ENCODE measurements around the gene HTR5A.

The HTR5A gene

DNA sequence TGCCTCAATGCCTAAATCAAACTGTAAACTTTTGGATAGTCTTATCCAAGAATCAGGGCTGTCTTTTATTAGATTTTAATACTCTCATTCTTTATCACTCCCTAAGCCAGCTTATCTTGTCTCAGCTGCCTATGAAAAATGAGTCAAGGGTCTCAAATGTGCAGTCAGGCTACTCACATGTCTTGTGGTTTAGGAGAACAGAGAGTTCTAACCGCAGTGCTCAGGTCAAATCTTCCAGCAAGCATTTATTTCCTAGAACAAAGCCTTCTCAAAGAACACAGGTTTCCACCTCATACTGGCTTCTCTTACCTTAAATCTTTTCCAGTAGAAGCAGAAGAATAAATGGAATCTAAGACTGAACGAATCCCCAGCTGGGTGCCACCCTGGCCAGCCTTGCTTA lies 23.5 kb downstream of the HTR5A start:
- Histone ChIP-seq H3K4me1 (ENCODE audit: insufficient read depth, low read length) (no peaks in the 10 kb centered on the region), H3K36me3 (ENCODE audit: insufficient read depth, low read length) (no peaks in the 10 kb centered on the region), H3K4me3 (ENCODE audit: low read depth in 1 of 2, low read length in 2 of 2) (no peak overlapping the region), H3K9me3 (ENCODE audit: low read length) (no peaks in the 10 kb centered on the region), H3K27me3 (ENCODE audit: control insufficient read depth in 1 of 2, insufficient read depth in 2 of 2, low read length in 2 of 2) (no peaks in the 10 kb centered on the region), H3K27ac (ENCODE audit: low read depth, low read length) (no peak overlapping the region), H3K9ac (ENCODE audit: low read length) (no peak overlapping the region)

DNA sequence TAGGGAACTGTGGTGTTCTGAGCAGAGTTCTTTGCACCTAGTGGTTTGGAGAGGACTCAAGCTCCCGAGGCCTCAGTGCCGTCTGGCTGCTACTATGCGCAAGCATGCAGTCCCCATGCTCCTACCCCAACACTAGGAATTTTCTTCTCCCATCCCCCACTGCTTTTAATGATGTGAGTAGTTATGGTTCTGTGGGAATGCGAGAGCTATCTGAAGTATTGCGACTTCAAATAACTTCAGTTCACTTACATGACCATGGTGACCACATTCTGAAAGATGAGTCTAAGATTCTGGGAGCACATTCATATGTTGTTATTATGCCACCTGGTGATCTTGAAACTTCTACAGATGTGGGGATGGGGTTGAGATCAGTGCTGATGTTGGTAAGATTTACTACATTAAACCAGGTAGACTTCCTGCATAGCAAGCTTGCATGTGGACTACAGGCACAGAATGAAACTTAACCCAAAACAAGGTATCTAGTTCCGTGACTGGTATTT lies 24.6 kb downstream of the HTR5A start:
- Histone ChIP-seq H3K27ac (ENCODE audit: low read depth, low read length) (no peak overlapping the region), H3K9ac (ENCODE audit: low read length) (no peak overlapping the region), H3K9me3 (ENCODE audit: low read length) (no peaks in the 10 kb centered on the region), H3K4me1 (ENCODE audit: insufficient read depth, low read length) (no peaks in the 10 kb centered on the region), H3K27me3 (ENCODE audit: control insufficient read depth in 1 of 2, insufficient read depth in 2 of 2, low read length in 2 of 2) (no peaks in the 10 kb centered on the region), H3K36me3 (ENCODE audit: insufficient read depth, low read length) (no peaks in the 10 kb centered on the region), H3K4me3 (ENCODE audit: low read depth in 1 of 2, low read length in 2 of 2) (no peak overlapping the region)

DNA sequence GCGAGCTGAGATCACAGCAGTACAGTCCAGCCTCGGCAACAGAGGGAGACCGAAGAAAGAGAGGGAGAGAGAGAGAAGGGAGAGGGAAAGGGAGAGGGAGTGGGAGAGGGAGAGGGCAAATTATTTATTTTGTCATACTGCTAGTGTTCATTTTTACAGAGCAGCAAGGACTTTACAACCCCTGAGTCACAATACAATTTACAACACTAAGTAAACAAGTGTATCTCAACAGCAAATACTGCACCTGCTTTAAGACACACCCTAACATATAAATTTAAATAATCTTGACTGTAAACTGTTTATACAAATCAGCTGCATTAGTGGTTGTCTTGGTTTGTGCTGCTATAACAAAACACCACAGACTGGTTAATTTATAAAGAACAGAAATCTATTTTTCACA lies 27.2 kb downstream of the HTR5A start:
- Histone ChIP-seq H3K27me3 (ENCODE audit: control insufficient read depth in 1 of 2, insufficient read depth in 2 of 2, low read length in 2 of 2) (no peaks in the 10 kb centered on the region), H3K27ac (ENCODE audit: low read depth, low read length) (no peak overlapping the region), H3K4me3 (ENCODE audit: low read depth in 1 of 2, low read length in 2 of 2) (no peak overlapping the region), H3K9me3 (ENCODE audit: low read length) (no peaks in the 10 kb centered on the region), H3K4me1 (ENCODE audit: insufficient read depth, low read length) (no peaks in the 10 kb centered on the region), H3K9ac (ENCODE audit: low read length) (no peak overlapping the region), H3K36me3 (ENCODE audit: insufficient read depth, low read length) (no peaks in the 10 kb centered on the region)

DNA sequence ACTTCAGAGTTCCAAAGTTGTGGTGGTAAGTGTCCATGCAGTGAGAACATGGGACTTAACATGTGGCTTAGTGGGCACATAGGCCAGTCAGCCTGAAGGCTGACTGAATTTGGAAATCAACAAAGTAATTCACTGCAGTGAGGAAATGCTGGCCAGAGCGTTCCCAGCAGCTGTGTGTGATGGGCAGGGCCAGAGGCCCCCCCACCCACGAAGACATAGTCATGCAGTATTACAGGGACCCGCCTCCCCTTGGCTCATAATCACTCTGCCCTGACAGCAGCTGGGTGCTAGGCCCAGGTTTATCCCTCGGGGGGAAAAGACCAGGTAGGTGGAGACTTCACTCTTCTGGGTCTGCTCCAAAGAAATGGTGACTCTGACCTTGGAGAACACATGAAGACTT lies 33.7 kb downstream of the HTR5A start:
- H3K36me3 ChIP-seq (ENCODE audit: insufficient read depth, low read length): no peaks in the 10 kb centered on the region
- H3K4me3 ChIP-seq (ENCODE audit: low read depth in 1 of 2, low read length in 2 of 2): no peak overlapping the region
- H3K27me3 ChIP-seq (ENCODE audit: control insufficient read depth in 1 of 2, insufficient read depth in 2 of 2, low read length in 2 of 2): peaks cover 0 to 14% of the 10 kb centered on the region in 2 donors
- no peaks in the 10 kb centered on the region for H3K4me1 ChIP-seq (ENCODE audit: insufficient read depth, low read length)
- no peak overlapping the region for H3K27ac ChIP-seq (ENCODE audit: low read depth, low read length)
- H3K9ac ChIP-seq (ENCODE audit: low read length): no peak overlapping the region
- no peaks in the 10 kb centered on the region for H3K9me3 ChIP-seq (ENCODE audit: low read length)

DNA sequence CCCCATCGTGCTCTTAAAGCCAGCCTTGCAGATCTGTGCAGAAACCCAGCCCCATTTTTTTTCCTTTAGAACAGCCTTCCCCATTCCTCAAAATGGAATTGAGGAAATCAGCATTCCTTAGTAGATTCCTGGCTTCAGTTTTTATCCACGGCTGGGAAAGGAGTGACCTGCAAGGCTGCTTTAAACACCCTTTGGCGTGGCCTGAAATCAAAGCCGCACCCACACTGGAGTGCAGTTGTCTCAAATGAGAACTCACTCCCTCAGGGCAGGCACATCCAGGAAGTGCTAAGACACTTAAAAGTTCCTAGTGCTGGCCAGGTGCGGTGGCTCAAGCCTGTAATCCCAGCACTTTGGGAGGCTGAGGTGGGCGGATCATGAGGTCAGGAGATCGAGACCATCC lies 34.8 kb downstream of the HTR5A start:
- no peaks in the 10 kb centered on the region for H3K9me3 ChIP-seq (ENCODE audit: low read length)
- no peak overlapping the region for H3K27ac ChIP-seq (ENCODE audit: low read depth, low read length)
- peaks cover 0 to 14% of the 10 kb centered on the region in 2 donors for H3K27me3 ChIP-seq (ENCODE audit: control insufficient read depth in 1 of 2, insufficient read depth in 2 of 2, low read length in 2 of 2)
- H3K36me3 ChIP-seq (ENCODE audit: insufficient read depth, low read length): no peaks in the 10 kb centered on the region
- H3K4me1 ChIP-seq (ENCODE audit: insufficient read depth, low read length): no peaks in the 10 kb centered on the region
- no peak overlapping the region for H3K4me3 ChIP-seq (ENCODE audit: low read depth in 1 of 2, low read length in 2 of 2)
- no peak overlapping the region for H3K9ac ChIP-seq (ENCODE audit: low read length)

DNA sequence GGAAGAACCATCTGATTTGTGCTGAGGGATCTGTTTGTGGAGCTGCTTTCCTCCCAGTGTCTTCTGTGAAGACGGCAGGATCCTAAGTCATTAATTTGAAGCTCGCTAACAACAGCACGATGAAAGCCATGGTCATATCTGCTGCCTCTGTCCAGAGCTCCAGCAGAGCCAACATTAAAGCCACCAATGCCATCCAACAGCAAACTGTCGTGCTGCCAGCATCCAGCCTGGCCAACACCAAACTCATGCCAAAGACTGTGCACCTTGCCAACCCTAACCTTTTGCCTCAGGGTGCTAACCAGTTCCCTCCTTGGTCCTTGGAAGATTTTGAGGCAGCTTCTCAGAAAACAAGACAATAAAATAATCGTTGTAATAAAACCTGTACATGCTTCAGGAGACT lies 36.2 kb downstream of the HTR5A start:
- Histone ChIP-seq H3K4me3 (ENCODE audit: low read depth in 1 of 2, low read length in 2 of 2) (no peak overlapping the region), H3K27ac (ENCODE audit: low read depth, low read length) (no peak overlapping the region), H3K4me1 (ENCODE audit: insufficient read depth, low read length) (no peaks in the 10 kb centered on the region), H3K27me3 (ENCODE audit: control insufficient read depth in 1 of 2, insufficient read depth in 2 of 2, low read length in 2 of 2) (peaks cover 0 to 18% of the 10 kb centered on the region in 2 donors), H3K36me3 (ENCODE audit: insufficient read depth, low read length) (no peaks in the 10 kb centered on the region), H3K9ac (ENCODE audit: low read length) (no peak overlapping the region), H3K9me3 (ENCODE audit: low read length) (no peaks in the 10 kb centered on the region)

DNA sequence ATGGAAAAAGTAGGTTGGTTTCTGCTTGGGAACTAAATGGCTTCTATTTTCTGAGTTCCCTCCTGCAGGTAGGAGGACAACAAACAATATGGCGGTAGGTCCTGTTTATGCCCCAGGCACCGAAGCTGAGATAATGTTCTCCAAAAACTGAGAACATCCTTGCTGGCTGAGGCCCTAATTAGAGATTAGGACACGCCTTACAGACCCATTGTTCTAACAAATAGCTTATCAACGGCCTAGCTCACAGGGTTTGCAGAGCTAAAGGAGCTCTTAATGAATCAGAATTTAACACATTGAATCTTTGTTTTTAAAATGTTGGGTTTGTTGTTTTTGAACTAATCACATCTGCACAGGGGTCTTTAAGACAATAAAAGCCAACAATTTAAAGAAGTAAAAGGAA lies 37.0 kb downstream of the HTR5A start:
- no peak overlapping the region for H3K27ac ChIP-seq (ENCODE audit: low read depth, low read length)
- no peaks in the 10 kb centered on the region for H3K4me1 ChIP-seq (ENCODE audit: insufficient read depth, low read length)
- H3K4me3 ChIP-seq (ENCODE audit: low read depth in 1 of 2, low read length in 2 of 2): no peak overlapping the region
- H3K36me3 ChIP-seq (ENCODE audit: insufficient read depth, low read length): no peaks in the 10 kb centered on the region
- peaks cover 0 to 18% of the 10 kb centered on the region in 2 donors for H3K27me3 ChIP-seq (ENCODE audit: control insufficient read depth in 1 of 2, insufficient read depth in 2 of 2, low read length in 2 of 2)
- no peak overlapping the region for H3K9ac ChIP-seq (ENCODE audit: low read length)
- no peaks in the 10 kb centered on the region for H3K9me3 ChIP-seq (ENCODE audit: low read length)

DNA sequence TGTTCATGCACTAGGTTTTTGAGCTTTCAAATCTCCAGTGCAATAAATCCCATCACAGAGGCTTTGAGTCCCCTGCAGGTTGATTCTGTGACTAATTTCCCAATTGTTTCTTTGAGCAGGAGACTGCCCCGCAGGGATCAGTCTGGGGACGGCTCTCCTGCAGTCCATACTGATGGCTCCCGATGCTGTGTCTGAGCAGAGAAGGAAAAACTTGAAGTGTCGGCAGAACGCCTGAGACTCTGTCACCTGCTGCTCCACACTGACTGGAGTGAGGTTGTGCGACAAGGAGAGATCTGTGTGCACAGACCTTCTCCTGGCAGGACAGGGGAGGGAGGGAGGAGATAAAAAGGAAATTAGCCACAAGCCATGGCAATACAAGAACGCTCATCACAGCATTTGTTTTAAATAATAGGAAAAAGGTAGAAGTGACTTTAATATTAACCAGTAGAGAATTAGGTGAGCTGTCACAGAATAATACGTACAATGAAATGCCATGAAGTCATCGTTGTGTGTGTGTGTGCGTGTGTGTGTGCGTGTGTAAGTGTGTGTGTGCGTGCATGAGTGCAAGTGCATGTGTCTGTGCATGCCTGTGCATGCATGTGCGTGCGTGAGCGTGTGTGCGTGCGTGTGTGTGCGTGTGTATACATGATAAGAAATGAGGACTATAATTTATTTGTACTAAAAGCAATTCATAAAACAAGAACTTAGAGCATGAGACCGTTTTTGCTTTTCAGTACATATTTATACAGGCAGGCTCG lies 38.2 kb downstream of the HTR5A start:
- no peaks in the 10 kb centered on the region for H3K36me3 ChIP-seq (ENCODE audit: insufficient read depth, low read length)
- H3K4me3 ChIP-seq (ENCODE audit: low read depth in 1 of 2, low read length in 2 of 2): no peak overlapping the region
- H3K4me1 ChIP-seq (ENCODE audit: insufficient read depth, low read length): no peaks in the 10 kb centered on the region
- no peaks in the 10 kb centered on the region for H3K9me3 ChIP-seq (ENCODE audit: low read length)
- peaks cover 0 to 18% of the 10 kb centered on the region in 2 donors for H3K27me3 ChIP-seq (ENCODE audit: control insufficient read depth in 1 of 2, insufficient read depth in 2 of 2, low read length in 2 of 2)
- H3K9ac ChIP-seq (ENCODE audit: low read length): no peak overlapping the region
- no peak overlapping the region for H3K27ac ChIP-seq (ENCODE audit: low read depth, low read length)

DNA sequence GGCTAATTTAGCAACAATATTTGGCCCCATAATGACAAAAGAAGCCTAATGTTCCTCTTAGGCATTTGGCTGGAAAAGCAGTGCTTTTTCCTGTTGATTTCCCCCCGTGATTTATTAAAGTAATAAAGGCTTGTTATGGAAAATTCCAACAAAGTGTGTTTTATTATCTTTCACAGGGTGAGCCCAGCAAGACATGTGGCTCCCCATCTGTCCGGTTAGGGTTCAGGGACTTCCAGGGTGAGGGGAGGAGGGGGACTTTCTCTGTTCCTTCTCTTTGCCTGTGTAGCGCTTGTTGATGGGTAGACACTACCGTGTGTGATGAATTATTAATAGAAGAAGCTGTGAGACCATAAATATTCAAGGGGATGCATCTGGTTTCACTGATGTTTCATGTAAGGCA lies 39.0 kb downstream of the HTR5A start:
- no peak overlapping the region for H3K9ac ChIP-seq (ENCODE audit: low read length)
- no peak overlapping the region for H3K27ac ChIP-seq (ENCODE audit: low read depth, low read length)
- H3K36me3 ChIP-seq (ENCODE audit: insufficient read depth, low read length): no peaks in the 10 kb centered on the region
- H3K9me3 ChIP-seq (ENCODE audit: low read length): no peaks in the 10 kb centered on the region
- no peak overlapping the region for H3K4me3 ChIP-seq (ENCODE audit: low read depth in 1 of 2, low read length in 2 of 2)
- H3K27me3 ChIP-seq (ENCODE audit: control insufficient read depth in 1 of 2, insufficient read depth in 2 of 2, low read length in 2 of 2): peaks cover 0 to 18% of the 10 kb centered on the region in 2 donors
- H3K4me1 ChIP-seq (ENCODE audit: insufficient read depth, low read length): no peaks in the 10 kb centered on the region

DNA sequence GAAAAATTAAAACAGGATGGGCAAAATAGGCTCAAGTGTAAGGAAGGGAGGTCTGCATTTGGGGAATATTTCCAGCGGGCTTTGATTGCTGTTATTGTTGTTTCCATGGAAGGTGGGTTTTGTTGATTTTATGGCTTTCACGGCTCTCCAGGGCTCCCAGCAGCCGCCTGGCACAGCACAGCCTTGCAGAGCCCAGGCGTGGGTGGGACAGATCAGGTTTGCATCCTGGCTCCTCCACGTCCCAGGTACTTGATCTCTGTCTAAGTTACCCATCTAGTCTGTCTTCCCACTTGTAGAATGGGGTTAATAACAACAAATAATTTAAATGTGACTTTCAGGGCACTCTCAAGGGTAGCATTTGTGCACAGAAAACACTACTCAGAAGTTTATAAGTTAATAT lies 45.2 kb downstream of the HTR5A start:
- Histone ChIP-seq H3K4me1 (ENCODE audit: insufficient read depth, low read length) (no peaks in the 10 kb centered on the region), H3K4me3 (ENCODE audit: low read depth in 1 of 2, low read length in 2 of 2) (no peak overlapping the region), H3K9ac (ENCODE audit: low read length) (no peak overlapping the region), H3K9me3 (ENCODE audit: low read length) (no peaks in the 10 kb centered on the region), H3K27ac (ENCODE audit: low read depth, low read length) (no peak overlapping the region), H3K27me3 (ENCODE audit: control insufficient read depth in 1 of 2, insufficient read depth in 2 of 2, low read length in 2 of 2) (no peaks in the 10 kb centered on the region), H3K36me3 (ENCODE audit: insufficient read depth, low read length) (no peaks in the 10 kb centered on the region)

DNA sequence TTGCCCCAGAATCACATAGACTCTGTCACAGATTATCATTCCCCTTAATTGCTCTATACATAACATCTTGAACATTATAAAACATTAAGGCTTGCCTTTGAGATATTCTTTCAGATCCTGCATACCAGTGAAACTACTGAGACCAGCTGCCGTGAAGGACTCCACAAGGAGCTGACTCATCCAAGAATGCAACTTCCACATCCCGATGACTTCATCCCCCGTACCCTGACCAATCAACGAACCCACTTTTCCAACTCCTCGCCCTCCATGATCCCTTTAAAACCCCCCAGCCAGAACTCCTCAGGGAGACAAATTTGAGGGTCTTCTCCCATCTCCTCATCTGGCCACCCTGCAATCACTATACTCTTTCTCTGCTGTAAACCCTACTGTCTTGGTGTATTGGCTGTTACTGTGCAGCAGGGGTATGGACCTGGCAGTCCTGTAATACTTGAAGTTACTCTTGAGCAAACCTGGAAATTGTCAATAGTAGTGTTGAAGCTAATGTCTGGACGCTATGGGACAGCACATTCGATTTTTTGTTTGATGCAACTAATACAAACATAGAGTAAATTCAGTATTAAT lies 49.8 kb downstream of the HTR5A start:
- no peak overlapping the region for H3K27ac ChIP-seq (ENCODE audit: low read depth, low read length)
- no peak overlapping the region for H3K4me3 ChIP-seq (ENCODE audit: low read depth in 1 of 2, low read length in 2 of 2)
- no peaks in the 10 kb centered on the region for H3K27me3 ChIP-seq (ENCODE audit: control insufficient read depth in 1 of 2, insufficient read depth in 2 of 2, low read length in 2 of 2)
- H3K9me3 ChIP-seq (ENCODE audit: low read length): no peaks in the 10 kb centered on the region
- no peak overlapping the region for H3K9ac ChIP-seq (ENCODE audit: low read length)
- H3K4me1 ChIP-seq (ENCODE audit: insufficient read depth, low read length): no peaks in the 10 kb centered on the region
- H3K36me3 ChIP-seq (ENCODE audit: insufficient read depth, low read length): no peaks in the 10 kb centered on the region

DNA sequence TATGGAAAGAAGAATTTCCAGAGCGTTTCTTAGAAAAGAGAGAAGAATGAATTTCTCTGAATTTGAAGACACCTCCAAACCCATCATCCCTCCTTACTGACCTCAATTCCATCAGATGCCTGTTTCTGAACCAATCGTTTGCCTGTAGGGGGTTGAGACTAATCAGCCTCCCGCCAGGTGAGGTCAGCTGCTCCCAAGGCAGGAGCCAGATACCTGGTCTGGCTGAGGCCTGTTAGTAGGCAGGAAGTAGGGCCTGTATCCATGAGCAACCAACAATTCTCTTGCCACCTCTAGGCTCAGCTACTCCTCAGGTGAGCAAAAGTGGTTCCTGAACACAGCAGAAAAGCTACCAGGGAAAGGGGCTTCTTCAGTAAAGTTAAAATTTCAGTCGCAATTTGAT lies 50.3 kb downstream of the HTR5A start:
- Histone ChIP-seq H3K27me3 (ENCODE audit: control insufficient read depth in 1 of 2, insufficient read depth in 2 of 2, low read length in 2 of 2) (no peaks in the 10 kb centered on the region), H3K9me3 (ENCODE audit: low read length) (no peaks in the 10 kb centered on the region), H3K4me1 (ENCODE audit: insufficient read depth, low read length) (no peaks in the 10 kb centered on the region), H3K9ac (ENCODE audit: low read length) (no peak overlapping the region), H3K4me3 (ENCODE audit: low read depth in 1 of 2, low read length in 2 of 2) (no peak overlapping the region), H3K36me3 (ENCODE audit: insufficient read depth, low read length) (no peaks in the 10 kb centered on the region), H3K27ac (ENCODE audit: low read depth, low read length) (no peak overlapping the region)

Measured in muscle layer of colon (tissue), 2 donors.